GM06990 (cell line): Measurements from ENCODE around the gene NXPH4.

Source experiments
- DNase-seq: peaks from one replicate; pipeline ENCODE4 v3.0.0-alpha.2; 2011; ENCODE audit not compliant: insufficient read length; ENCODE audit errors: extremely low read depth
- H3K27me3 ChIP-seq: replicated peaks from 2 replicates; pipeline ENCODE4 v1.6.0; 2011; ENCODE audit warnings: low read length; ENCODE audit not compliant: control insufficient read depth, insufficient read depth
- H3K36me3 ChIP-seq: 2 replicates; pipeline ENCODE4 v1.5.1; 2011; ENCODE audit warnings: low read length; ENCODE audit not compliant: control insufficient read depth, insufficient read depth
- H3K4me3 ChIP-seq: replicated peaks from 2 replicates; pipeline ENCODE4 v1.5.1; 2011; ENCODE audit warnings: low read depth, mild to moderate bottlenecking, control low read depth, low read length
- TF ChIP-seq, protein P1 (sequence below): IDR thresholded peaks from 2 replicates; pipeline ENCODE4 v1.5.1; 2011; ENCODE audit warnings: low read length, control low read depth, mild to moderate bottlenecking, inconsistent platforms; ENCODE audit not compliant: insufficient read depth, poor library complexity, severe bottlenecking

Gene NXPH4

GRCh38 chr12:57209916-57210315 lies 6.7 kb upstream of the NXPH4 start:
- Histone ChIP-seq H3K36me3 (no peaks in the 10 kb centered on the region), H3K4me3 (no peak overlapping the region), H3K27me3 (peaks cover 1% of the 10 kb centered on the region)
- TF ChIP-seq, protein P1, sequence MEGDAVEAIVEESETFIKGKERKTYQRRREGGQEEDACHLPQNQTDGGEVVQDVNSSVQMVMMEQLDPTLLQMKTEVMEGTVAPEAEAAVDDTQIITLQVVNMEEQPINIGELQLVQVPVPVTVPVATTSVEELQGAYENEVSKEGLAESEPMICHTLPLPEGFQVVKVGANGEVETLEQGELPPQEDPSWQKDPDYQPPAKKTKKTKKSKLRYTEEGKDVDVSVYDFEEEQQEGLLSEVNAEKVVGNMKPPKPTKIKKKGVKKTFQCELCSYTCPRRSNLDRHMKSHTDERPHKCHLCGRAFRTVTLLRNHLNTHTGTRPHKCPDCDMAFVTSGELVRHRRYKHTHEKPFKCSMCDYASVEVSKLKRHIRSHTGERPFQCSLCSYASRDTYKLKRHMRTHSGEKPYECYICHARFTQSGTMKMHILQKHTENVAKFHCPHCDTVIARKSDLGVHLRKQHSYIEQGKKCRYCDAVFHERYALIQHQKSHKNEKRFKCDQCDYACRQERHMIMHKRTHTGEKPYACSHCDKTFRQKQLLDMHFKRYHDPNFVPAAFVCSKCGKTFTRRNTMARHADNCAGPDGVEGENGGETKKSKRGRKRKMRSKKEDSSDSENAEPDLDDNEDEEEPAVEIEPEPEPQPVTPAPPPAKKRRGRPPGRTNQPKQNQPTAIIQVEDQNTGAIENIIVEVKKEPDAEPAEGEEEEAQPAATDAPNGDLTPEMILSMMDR: no peak
- DNase-seq: no peak

GRCh38 chr12:57210461-57210860 lies 6.1 kb upstream of the NXPH4 start:
- Histone ChIP-seq H3K36me3 (no peaks in the 10 kb centered on the region), H3K4me3 (no peak overlapping the region), H3K27me3 (peaks cover 2% of the 10 kb centered on the region)
- TF ChIP-seq, protein P1: no peak
- no peak for DNase-seq

- DNase-seq: no peak
- Histone ChIP-seq H3K4me3 (no peak overlapping the region), H3K27me3 (peaks cover 3% of the 10 kb centered on the region), H3K36me3 (no peaks in the 10 kb centered on the region)
- TF ChIP-seq, protein P1: no peak
These were observed 5.5 kb upstream of the NXPH4 start for GRCh38 chr12:57210926-57211692.

DNA sequence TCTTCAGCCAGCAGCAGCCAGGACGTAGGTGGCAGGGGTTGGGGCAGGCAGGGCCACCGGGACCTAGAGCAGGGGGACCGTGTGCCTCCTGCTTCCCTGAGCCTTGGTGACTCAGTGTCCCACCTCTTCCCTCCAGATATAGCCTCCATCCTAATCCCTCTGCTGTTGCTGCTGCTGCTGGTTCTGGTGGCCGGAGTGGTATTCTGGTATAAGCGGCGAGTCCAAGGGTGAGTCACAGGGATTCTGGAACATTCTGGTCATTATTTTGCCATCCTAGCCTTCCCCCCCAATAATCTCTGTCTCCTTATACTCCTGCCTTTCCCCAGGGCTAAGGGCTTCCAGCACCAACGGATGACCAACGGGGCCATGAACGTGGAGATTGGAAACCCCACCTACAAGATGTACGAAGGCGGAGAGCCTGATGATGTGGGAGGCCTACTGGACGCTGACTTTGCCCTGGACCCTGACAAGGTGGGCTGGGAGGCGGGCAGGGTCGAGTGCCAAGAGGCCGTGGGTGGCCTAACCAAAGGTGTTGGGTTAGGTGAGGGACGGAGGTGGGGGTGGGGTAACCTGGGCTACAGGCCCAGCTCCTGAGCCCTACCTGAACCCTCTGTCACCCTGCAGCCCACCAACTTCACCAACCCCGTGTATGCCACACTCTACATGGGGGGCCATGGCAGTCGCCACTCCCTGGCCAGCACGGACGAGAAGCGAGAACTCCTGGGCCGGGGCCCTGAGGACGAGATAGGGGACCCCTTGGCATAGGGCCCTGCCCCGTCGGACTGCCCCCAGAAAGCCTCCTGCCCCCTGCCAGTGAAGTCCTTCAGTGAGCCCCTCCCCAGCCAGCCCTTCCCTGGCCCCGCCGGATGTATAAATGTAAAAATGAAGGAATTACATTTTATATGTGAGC lies 4.5 kb upstream of the NXPH4 start:
- H3K27me3 ChIP-seq: peaks cover 3% of the 10 kb centered on the region

DNA sequence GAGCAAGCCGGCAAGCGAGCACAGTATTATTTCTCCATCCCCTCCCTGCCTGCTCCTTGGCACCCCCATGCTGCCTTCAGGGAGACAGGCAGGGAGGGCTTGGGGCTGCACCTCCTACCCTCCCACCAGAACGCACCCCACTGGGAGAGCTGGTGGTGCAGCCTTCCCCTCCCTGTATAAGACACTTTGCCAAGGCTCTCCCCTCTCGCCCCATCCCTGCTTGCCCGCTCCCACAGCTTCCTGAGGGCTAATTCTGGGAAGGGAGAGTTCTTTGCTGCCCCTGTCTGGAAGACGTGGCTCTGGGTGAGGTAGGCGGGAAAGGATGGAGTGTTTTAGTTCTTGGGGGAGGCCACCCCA lies 3.9 kb upstream of the NXPH4 start:
- Histone ChIP-seq H3K27me3 (peaks cover 5% of the 10 kb centered on the region), H3K4me3 (no peak overlapping the region), H3K36me3 (no peaks in the 10 kb centered on the region)
- TF ChIP-seq, protein P1: no peak
- no peak for DNase-seq

More for the DNA sequence above, 4.5 kb upstream of the NXPH4 start:
- TF ChIP-seq, protein P1: no peak
- no peak for DNase-seq
- Histone ChIP-seq H3K36me3 (no peaks in the 10 kb centered on the region), H3K4me3 (no peak overlapping the region)
